Stomach (tissue), 9 donors: Measurements from ENCODE around the gene ERC1. TPM values are rescaled to one million over a fixed set of nuclear protein-coding genes. Genes with fewer than 3 reads are reported as not detected.

Experiments
- DNase-seq, 2 donors: peaks; one replicate each; pipeline versions ENCODE4 v3.0.0 to v3.0.0-alpha.2; 2013 to 2019
- H3K27ac ChIP-seq, 5 donors: fragments of 200-600 bp in 4 of 5; sonication (generic) in 4 of 5; one replicate each; pipeline ENCODE4 v1.5.1; 2013 to 2019; ENCODE audit warnings: mild to moderate bottlenecking in 1 of 5, moderate library complexity in 1 of 5
- H3K27me3 ChIP-seq, 3 donors: fragments of 200-600 bp; sonication (generic); one replicate each; pipeline ENCODE4 v1.5.1; 2017 to 2019; ENCODE audit warnings: mixed run types in 1 of 3
- H3K36me3 ChIP-seq, 4 donors: fragments of 200-600 bp; sonication (generic); 1 replicate in 3 of 4; 2 replicates in 1 of 4; pipeline ENCODE4 v1.5.1; 2016 to 2019
- H3K4me1 ChIP-seq, 4 donors: fragments of 200-600 bp; sonication (generic); one replicate each; pipeline ENCODE4 v1.5.1; 2016 to 2019
- H3K4me3 ChIP-seq, 4 donors: fragments of 200-600 bp; sonication (generic) in 3 of 4; one replicate each; pipeline ENCODE4 v1.5.1; 2016 to 2019; ENCODE audit warnings: mild to moderate bottlenecking in 1 of 4
- H3K9me3 ChIP-seq, 4 donors: fragments of 200-600 bp; sonication (generic); one replicate each; pipeline ENCODE4 v1.5.1; 2016 to 2019
- CTCF ChIP-seq, 7 experiments: fragments of 450-650 bp in 4 of 7; fragments of 200-600 bp in 3 of 7; sonication (generic) in 3 of 7; IDR thresholded peaks; one replicate each; pipeline ENCODE4 v1.5.1; 2016 to 2019; ENCODE audit warnings: antibody characterized with exemption in 7 of 7, control low read depth in 2 of 7, mild to moderate bottlenecking in 1 of 7
- EP300 ChIP-seq: sonication (generic); formaldehyde crosslinking; IDR thresholded peaks from one replicate; pipeline ENCODE4 v1.6.1; 2017; ENCODE audit warnings: antibody characterized with exemption
- POLR2A ChIP-seq, 4 donors: fragments of 450-650 bp; IDR thresholded peaks; one replicate each; pipeline ENCODE4 v1.6.1; 2016; ENCODE audit warnings: antibody characterized with exemption in 4 of 4, control low read depth in 2 of 4, mild to moderate bottlenecking in 1 of 4, moderate library complexity in 1 of 4
- POLR2AphosphoS5 ChIP-seq, 3 donors: sonication (generic); formaldehyde crosslinking; IDR thresholded peaks; one replicate each; pipeline ENCODE4 v1.6.1; 2016; ENCODE audit warnings: antibody characterized with exemption in 3 of 3
- WGBS, 5 donors: extraction: QIAGEN DNeasy Blood & Tissue Kit in 3 of 5; methylation state at CpG; one replicate each; pipeline versions ENCODE4 v1.1.5 to v1.1.7; 2013 to 2018; 5-methylcytosine and 5-hydroxymethylcytosine counted together
- intact Hi-C: fragments of 100-400 bp; cut with DNase I; formaldehyde crosslinking; loops from one replicate; pipeline ENCODE4 v1.15.1; 2023; ENCODE audit warnings: low total_unique reads
- polyA plus RNA-seq, 3 donors: library from polyadenylated mRNA; stranded (reverse); fragments of 200-250 nt; gene quantifications; one replicate each; pipeline ENCODE4 v1.2.3, GENCODE V29; 2013
- total RNA-seq, 5 donors: library from RNA; depleted of rRNA; stranded (reverse); fragments of >200 nt; gene quantifications; one replicate each; pipeline versions ENCODE4 v1.1.0 to v1.2.3, GENCODE V29; 2014 to 2016
- donor health status: healthy with polysubstance abuse.
- donor health status: Bipolar disorder and iron deficiency.
- donor health status: healthy.

The ERC1 gene
- total and polyA plus RNA-seq, 8 donors, result 3.8 to 69.4 (median 51.6) TPM

- Histone ChIP-seq H3K4me3 (no peak overlapping the region), H3K4me1 (peaks cover 0 to 6% (median 1%) of the 10 kb centered on the region in 4 donors), H3K27ac (no peak overlapping the region), H3K36me3 (peaks cover 0 to 25% (median 11%) of the 10 kb centered on the region in 4 donors), H3K9me3 (peaks cover 5 to 22% (median 17%) of the 10 kb centered on the region in 4 donors), H3K27me3 (no peaks in the 10 kb centered on the region)
- intact Hi-C loops, result no loop called here
- TF ChIP-seq EP300 (no peak), CTCF (IDR thresholded peaks at IDR 0.05) (no peak), POLR2AphosphoS5 (IDR thresholded peaks at IDR 0.05) (no peak), POLR2A (IDR thresholded peaks at IDR 0.05) (no peak)
- no peak for DNase-seq
- 53 to 79% (median 66%) methylated on average over 1 of the region's 1 CpG for WGBS, 5 donors
These were observed 428.9 kb downstream of the ERC1 start for GRCh38 chr12:1419849-1420371.

GRCh38 chr12:1421091-1421846 is 430.2 kb downstream of the ERC1 start:
- no peaks in the 10 kb centered on the region for H3K27me3 ChIP-seq
- no peak for DNase-seq
- intact Hi-C loops, result no loop called here
- H3K36me3 ChIP-seq, result peaks cover 0 to 16% (median 8%) of the 10 kb centered on the region in 4 donors
- peaks cover 0 to 9% (median 4%) of the 10 kb centered on the region in 4 donors for H3K4me1 ChIP-seq
- peaks cover 5 to 22% (median 17%) of the 10 kb centered on the region in 4 donors for H3K9me3 ChIP-seq
- H3K4me3 ChIP-seq, result no peak overlapping the region
- WGBS, 5 donors, result 93 to 99% (median 96%) methylated on average over 11 of the region's 11 CpGs
- no peak overlapping the region for H3K27ac ChIP-seq
- no peak for TF ChIP-seq CTCF (IDR thresholded peaks at IDR 0.05)
- no peak for TF ChIP-seq EP300
- no peak for TF ChIP-seq POLR2A (IDR thresholded peaks at IDR 0.05)
- TF ChIP-seq POLR2AphosphoS5 (IDR thresholded peaks at IDR 0.05), result no peak

- Histone ChIP-seq H3K27me3 (no peaks in the 10 kb centered on the region), H3K36me3 (peaks cover 0 to 20% (median 9%) of the 10 kb centered on the region in 4 donors), H3K27ac (no peak overlapping the region), H3K9me3 (peaks cover 5 to 22% (median 17%) of the 10 kb centered on the region in 4 donors), H3K4me1 (peaks cover 0 to 9% (median 4%) of the 10 kb centered on the region in 4 donors), H3K4me3 (no peak overlapping the region)
- intact Hi-C loops, result no loop called here
- WGBS, 5 donors, result 79 to 90% (median 87%) methylated on average over 4 of the region's 4 CpGs
- TF ChIP-seq EP300 (no peak), POLR2A (IDR thresholded peaks at IDR 0.05) (no peak)
- no peak for DNase-seq
These were observed 431.7 kb downstream of the ERC1 start for GRCh38 chr12:1422604-1423315.

GRCh38 chr12:1424674-1425395 is 433.8 kb downstream of the ERC1 start:
- no peaks in the 10 kb centered on the region for H3K27me3 ChIP-seq
- DNase-seq, result no peak
- H3K4me3 ChIP-seq, result no peak overlapping the region
- peaks cover 0 to 9% (median 4%) of the 10 kb centered on the region in 4 donors for H3K4me1 ChIP-seq
- H3K9me3 ChIP-seq, result peaks cover 5 to 21% (median 17%) of the 10 kb centered on the region in 4 donors
- H3K36me3 ChIP-seq, result peaks cover 0 to 9% (median 1%) of the 10 kb centered on the region in 4 donors
- no peak for TF ChIP-seq EP300
- no peak for TF ChIP-seq CTCF (IDR thresholded peaks at IDR 0.05)
- TF ChIP-seq POLR2A (IDR thresholded peaks at IDR 0.05), result no peak
- no peak for TF ChIP-seq POLR2AphosphoS5 (IDR thresholded peaks at IDR 0.05)
- 76 to 82% (median 81%) methylated on average over 4 of the region's 4 CpGs for WGBS, 5 donors
- no peak overlapping the region for H3K27ac ChIP-seq
- intact Hi-C loops, result no loop called here
